LNCaP clone FGC (cell line): ENCODE measurements around the gene TRABD2A.

Source experiments
- DNase-seq: peaks from one replicate; pipeline ENCODE4 v3.0.0-alpha.2; 2011; ENCODE audit warnings: low read depth
- H3K4me3 ChIP-seq: 2 replicates; pipeline ENCODE4 v1.5.1; 2011; ENCODE audit warnings: mild to moderate bottlenecking, low read depth, low read length, control low read depth
- CTCF ChIP-seq: IDR thresholded peaks from 2 replicates; pipeline ENCODE4 v1.5.1; 2012; ENCODE audit warnings: mild to moderate bottlenecking; ENCODE audit not compliant: control insufficient read depth, insufficient read depth; ENCODE audit errors: extremely low read depth

TRABD2A gene

GRCh38 chr2:84894758-84895520, 14.1 kb upstream of the TRABD2A start:
- no peak for TF ChIP-seq CTCF
- H3K4me3 ChIP-seq, result no peak overlapping the region
- no peak for DNase-seq

- no peak for TF ChIP-seq CTCF
- no peak for DNase-seq
- no peak overlapping the region for H3K4me3 ChIP-seq
These were observed 13.3 kb upstream of the TRABD2A start for GRCh38 chr2:84894131-84894586.

GRCh38 chr2:84891355-84892010, 10.6 kb upstream of the TRABD2A start:
- DNase-seq, result no peak
- H3K4me3 ChIP-seq, result no peak overlapping the region
- no peak for TF ChIP-seq CTCF

GRCh38 chr2:84889332-84889731, 8.4 kb upstream of the TRABD2A start:
- no peak overlapping the region for H3K4me3 ChIP-seq
- no peak for TF ChIP-seq CTCF
- DNase-seq, result no peak

- no peak for TF ChIP-seq CTCF
- H3K4me3 ChIP-seq, result no peak overlapping the region
- DNase-seq, result no peak
These were observed 7.8 kb upstream of the TRABD2A start for GRCh38 chr2:84888401-84889276.

GRCh38 chr2:84886791-84887190, 5.9 kb upstream of the TRABD2A start:
- DNase-seq, result no peak
- TF ChIP-seq CTCF, result no peak
- H3K4me3 ChIP-seq, result no peak overlapping the region
